HEK293T (cell line): ENCODE measurements around the gene TBC1D24.
"Not testable (repeated sequence)": the region's sequence is repeated elsewhere in the genome, so short reads cannot be mapped to it uniquely, and the experiment has no call there.

Experiments used
- BHLHE40 ChIP-seq: fragments of 450-650 bp; IDR thresholded peaks from 2 replicates; pipeline ENCODE4 v1.6.1; 2016; ENCODE audit warnings: mild to moderate bottlenecking, moderate library complexity, borderline replicate concordance
- CTBP1 ChIP-seq: fragments of 450-650 bp; IDR thresholded peaks from 2 replicates; pipeline ENCODE4 v1.6.1; 2016; ENCODE audit warnings: borderline replicate concordance
- ELF4 ChIP-seq: fragments of 450-650 bp; IDR thresholded peaks from 2 replicates; pipeline ENCODE4 v1.6.1; 2017; ENCODE audit warnings: antibody characterized with exemption
- FOXM1 ChIP-seq: fragments of 450-650 bp; IDR thresholded peaks from 2 replicates; pipeline ENCODE4 v1.6.1; 2017; ENCODE audit warnings: mild to moderate bottlenecking, borderline replicate concordance
- HDGF ChIP-seq: fragments of 450-650 bp; IDR thresholded peaks from 2 replicates; pipeline ENCODE4 v1.6.1; 2017; ENCODE audit warnings: antibody characterized with exemption, borderline replicate concordance
- L3MBTL2 ChIP-seq: fragments of 450-650 bp; conservative IDR thresholded peaks from 2 replicates; pipeline ENCODE4 v1.6.1; 2016; ENCODE audit warnings: mild to moderate bottlenecking
- SP1 ChIP-seq: fragments of 450-650 bp; IDR thresholded peaks from 2 replicates; pipeline ENCODE4 v1.6.1; 2017
- SUZ12 ChIP-seq: fragments of 450-650 bp; IDR thresholded peaks from 2 replicates; pipeline ENCODE4 v1.6.1; 2016; ENCODE audit warnings: mild to moderate bottlenecking
- ZNF384 ChIP-seq: fragments of 450-650 bp; IDR thresholded peaks from 2 replicates; pipeline ENCODE4 v1.6.1; 2016

DNA sequence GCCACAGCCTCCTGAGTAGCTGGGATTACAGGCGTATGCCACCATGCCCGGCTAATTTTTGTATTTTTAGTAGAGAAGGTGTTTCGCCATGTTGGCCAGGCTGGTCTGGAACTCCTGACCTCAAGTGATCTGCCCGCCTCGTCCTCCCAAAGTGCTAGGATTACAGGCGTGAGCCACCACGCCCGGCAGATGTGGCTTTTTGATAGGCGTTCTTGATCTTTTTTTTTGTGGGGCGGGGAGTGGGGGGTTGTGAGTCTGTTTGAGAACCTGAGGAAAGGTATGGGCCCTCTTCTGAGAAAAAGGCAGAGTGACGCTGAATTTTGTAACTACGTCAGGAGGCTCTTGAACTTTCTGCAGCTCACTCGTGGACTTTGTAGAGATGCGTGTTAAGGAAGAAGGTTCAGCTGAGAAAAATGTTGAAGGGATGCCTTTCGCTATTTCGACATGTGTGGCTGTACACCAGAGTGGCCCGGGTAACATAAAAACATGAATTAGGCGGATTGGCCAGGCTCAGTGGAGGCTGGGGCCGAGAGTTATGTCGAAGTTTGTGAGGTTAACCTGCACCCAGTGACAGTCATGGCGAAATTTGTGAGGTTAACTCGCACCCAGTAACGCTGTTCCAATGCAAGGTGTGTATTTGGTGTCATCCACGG is 64.4 kb downstream of the TBC1D24 start:
- TF ChIP-seq SP1, ZNF384, SUZ12, FOXM1, L3MBTL2, HDGF, ELF4, CTBP1, BHLHE40: not testable (repeated sequence)
